ENCODE results near the gene BEND2.

DNA sequence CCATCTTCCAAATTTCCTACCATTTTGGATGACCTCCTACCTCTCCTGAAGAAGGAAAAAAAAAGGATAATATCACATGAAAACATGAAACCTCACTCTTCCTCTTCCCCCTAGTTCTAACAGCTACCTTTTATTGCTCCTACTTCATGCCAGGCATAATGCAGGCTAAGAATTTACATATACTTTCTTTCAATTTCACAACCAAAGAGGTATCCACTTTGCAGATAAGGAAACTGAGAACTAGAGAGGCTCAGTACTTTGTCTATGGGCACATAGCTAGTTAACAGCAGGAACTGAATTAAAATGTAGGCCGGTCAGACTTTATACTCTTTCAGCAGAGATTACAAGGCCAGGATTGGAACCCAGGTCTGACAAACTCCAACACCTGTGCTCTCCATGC is 34.4 kb upstream of the BEND2 start:
- TF ChIP-seq, protein P1, sequence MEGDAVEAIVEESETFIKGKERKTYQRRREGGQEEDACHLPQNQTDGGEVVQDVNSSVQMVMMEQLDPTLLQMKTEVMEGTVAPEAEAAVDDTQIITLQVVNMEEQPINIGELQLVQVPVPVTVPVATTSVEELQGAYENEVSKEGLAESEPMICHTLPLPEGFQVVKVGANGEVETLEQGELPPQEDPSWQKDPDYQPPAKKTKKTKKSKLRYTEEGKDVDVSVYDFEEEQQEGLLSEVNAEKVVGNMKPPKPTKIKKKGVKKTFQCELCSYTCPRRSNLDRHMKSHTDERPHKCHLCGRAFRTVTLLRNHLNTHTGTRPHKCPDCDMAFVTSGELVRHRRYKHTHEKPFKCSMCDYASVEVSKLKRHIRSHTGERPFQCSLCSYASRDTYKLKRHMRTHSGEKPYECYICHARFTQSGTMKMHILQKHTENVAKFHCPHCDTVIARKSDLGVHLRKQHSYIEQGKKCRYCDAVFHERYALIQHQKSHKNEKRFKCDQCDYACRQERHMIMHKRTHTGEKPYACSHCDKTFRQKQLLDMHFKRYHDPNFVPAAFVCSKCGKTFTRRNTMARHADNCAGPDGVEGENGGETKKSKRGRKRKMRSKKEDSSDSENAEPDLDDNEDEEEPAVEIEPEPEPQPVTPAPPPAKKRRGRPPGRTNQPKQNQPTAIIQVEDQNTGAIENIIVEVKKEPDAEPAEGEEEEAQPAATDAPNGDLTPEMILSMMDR (IDR thresholded peaks at IDR 0.05), result no peak
- TF ChIP-seq POLR2A (IDR thresholded peaks at IDR 0.05), result no peak
